H1 (cell line): ENCODE measurements around the gene UIMC1. TPM values are rescaled to one million over a fixed set of nuclear protein-coding genes. Genes with fewer than 3 reads are reported as not detected.

Source experiments
- CEBPB ChIP-seq: IDR thresholded peaks from 2 replicates; pipeline ENCODE4 v1.6.1; 2012; ENCODE audit warnings: low read depth, low read length
- CREB1 ChIP-seq: IDR thresholded peaks from 2 replicates; pipeline ENCODE4 v1.6.1; 2012; ENCODE audit warnings: inconsistent platforms
- NRF1 ChIP-seq: IDR thresholded peaks from 2 replicates; pipeline ENCODE4 v1.6.1; 2011; ENCODE audit warnings: mild to moderate bottlenecking, low read depth, low read length, improper control_type of control experiment
- RAD21 ChIP-seq, 2 experiments: IDR thresholded peaks in 1 of 2; conservative IDR thresholded peaks in 1 of 2; 2 replicates each; pipeline ENCODE4 v1.6.1; 2011; ENCODE audit warnings: low read depth in 2 of 2, low read length in 2 of 2, improper control_type of control experiment in 1 of 2, inconsistent platforms in 1 of 2, mild to moderate bottlenecking in 1 of 2, moderate library complexity in 1 of 2
- RFX5 ChIP-seq: IDR thresholded peaks from 2 replicates; pipeline ENCODE4 v1.6.1; 2011; ENCODE audit warnings: low read depth, low read length, improper control_type of control experiment, borderline replicate concordance
- SAP30 ChIP-seq: fragments of 300-600 bp; sonication (generic); IDR thresholded peaks from 2 replicates; pipeline ENCODE4 v1.7.1; 2012; ENCODE audit warnings: low read length, moderate library complexity, mild to moderate bottlenecking, inconsistent platforms; ENCODE audit not compliant: insufficient read depth, insufficient replicate concordance
- SIN3A ChIP-seq, 2 experiments: IDR thresholded peaks in 1 of 2; conservative IDR thresholded peaks in 1 of 2; 2 replicates each; pipeline ENCODE4 v1.6.1; 2011 to 2012; ENCODE audit warnings: low read length in 2 of 2, improper control_type of control experiment in 1 of 2, low read depth in 1 of 2, mild to moderate bottlenecking in 1 of 2
- polyA plus RNA-seq, 7 experiments: library from polyadenylated mRNA; depleted of rRNA in 3 of 7; stranded (reverse) in 5 of 7; unstranded in 2 of 7; fragments of >200 nt in 5 of 7; fragments of 200-250 nt in 2 of 7; gene quantifications; 1 replicate in 5 of 7; 2 replicates in 1 of 7; 4 replicates in 1 of 7; pipeline versions ENCODE4 v1.2.1 to v1.2.3, GENCODE V29; 2011 to 2013; ENCODE audit warnings: missing spikeins in 2 of 7, mixed read lengths in 2 of 7
- total RNA-seq: library from RNA; stranded (reverse); fragmentation: NEBNext Ultra II Directional; extraction: Animal tissue kit (Norgen Biotek cat#: 25700); gene quantifications from 2 replicates; pipeline ENCODE4 v1.2.1, GENCODE V29; 2021

The UIMC1 gene
- total and polyA plus RNA-seq, 2 of the 8 experiments (the other 6 are each of a cell fraction or from before 2014, with no cell fraction given): 12.8 to 43.7 TPM

DNA sequence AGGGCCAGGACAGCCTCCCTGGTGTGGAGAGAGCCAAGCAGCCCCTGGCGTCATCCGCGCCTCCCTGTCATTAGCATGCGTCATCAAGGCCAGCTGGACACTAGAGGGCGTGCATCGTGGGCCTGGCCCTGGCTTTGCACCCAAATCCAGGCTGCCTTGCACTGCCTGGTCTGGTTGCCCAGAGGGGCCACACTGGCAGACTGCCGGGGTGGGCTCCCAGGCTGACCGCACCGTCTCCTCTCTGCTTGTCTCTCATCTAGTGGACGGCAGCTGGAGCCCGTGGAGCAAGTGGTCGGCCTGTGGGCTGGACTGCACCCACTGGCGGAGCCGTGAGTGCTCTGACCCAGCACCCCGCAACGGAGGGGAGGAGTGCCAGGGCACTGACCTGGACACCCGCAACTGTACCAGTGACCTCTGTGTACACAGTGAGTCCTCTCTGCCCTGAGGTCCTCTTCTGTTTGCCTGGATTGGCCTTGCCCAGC is 136.4 kb downstream of the UIMC1 start (continued):
- TF ChIP-seq RAD21 (IDR thresholded peaks at IDR 0.05 in 1 of 2, conservative IDR thresholded peaks at IDR 0.05 in 1 of 2; ENCODE audit: low read depth in 2 of 2, low read length in 2 of 2) (peak; percentile 58 to 77), CREB1 (peak; percentile 96), SIN3A (conservative IDR thresholded peaks at IDR 0.05 in 1 of 2, IDR thresholded peaks at IDR 0.05 in 1 of 2; ENCODE audit: low read depth in 1 of 2, low read length in 2 of 2) (0 out of 4 replicates have a peak, but pooled peaks of 1 of the 2 experiments have one; percentile 40), SAP30 (no peak), RFX5 (no peak), NRF1 (no peak), CEBPB (no peak)
